ENCODE results near the gene NAV2. TPM values are rescaled to one million over a fixed set of nuclear protein-coding genes. Genes with fewer than 3 reads are reported as not detected.

NAV2 gene
- total and polyA plus RNA-seq, 11 donors, result 7.6 to 46.5 (median 20.2) TPM

DNA sequence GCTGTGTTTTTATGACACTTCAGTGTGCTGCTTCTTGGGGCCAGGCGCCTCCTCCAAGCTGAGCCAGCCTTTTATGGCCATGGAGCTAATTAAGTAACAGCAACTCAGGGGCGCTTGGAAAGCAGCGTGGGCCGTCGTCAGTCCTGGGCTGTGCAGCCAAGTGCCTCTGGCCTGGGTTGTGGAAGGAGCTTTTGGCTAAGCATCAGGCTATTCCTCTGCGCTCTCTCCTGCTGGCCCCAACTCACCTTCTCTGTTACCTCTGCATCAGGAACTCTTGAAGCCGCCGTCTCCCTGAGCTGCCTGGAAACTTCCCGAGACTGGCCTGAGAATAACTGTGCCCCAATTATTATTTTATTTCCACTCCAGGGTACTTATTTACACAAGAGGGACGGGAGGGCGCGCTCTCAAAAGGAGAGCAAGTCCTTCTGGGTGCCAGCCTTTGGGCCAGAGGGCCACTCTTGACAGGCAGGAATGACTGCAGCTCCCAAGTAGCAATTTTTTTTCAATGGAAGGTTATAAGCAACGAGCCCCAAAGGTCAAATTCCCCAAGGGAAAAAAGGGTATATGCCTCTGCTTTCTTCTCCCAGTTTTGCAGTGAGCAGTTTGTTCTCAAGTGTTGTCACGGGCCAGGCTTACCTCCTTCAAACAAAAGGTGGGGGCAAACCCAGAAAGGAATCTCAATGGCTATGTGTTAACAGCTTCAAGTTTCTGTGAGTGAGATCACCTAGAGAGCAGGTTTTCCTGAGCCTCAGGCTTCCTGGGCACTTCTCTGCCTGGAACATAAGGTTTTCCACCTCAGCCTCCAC is 38.5 kb upstream of the NAV2 start:
- TF ChIP-seq POLR2A (IDR thresholded peaks at IDR 0.05), result no peak
- intact Hi-C loops (cut with DNase I), result loop anchor here in 2 of 10 donors (2.0 to 5.0 kb wide), 3 partner anchors 39 to 102 kb away; partner anchors contain the start of gene NAV2 (in 1 of the 2)
- H3K4me1 ChIP-seq, result peaks cover 0 to 69% (median 33%) of the 10 kb centered on the region in 12 donors
- H3K9me3 ChIP-seq, result no peaks in the 10 kb centered on the region
- WGBS, 4 donors, result 40 to 46% (median 44%) methylated on average over 14 of the region's 14 CpGs
- H3K27ac ChIP-seq, result peak overlapping the region; percentile 73 to 93 (median 84)
- no peak overlapping the region for H3K4me3 ChIP-seq
- DNase-seq (peak; percentile 73 to 90 (median 85)), ATAC-seq (peak; percentile 85 to 91 (median 90))
- no peaks in the 10 kb centered on the region for H3K27me3 ChIP-seq
- no peaks in the 10 kb centered on the region for H3K36me3 ChIP-seq

DNA sequence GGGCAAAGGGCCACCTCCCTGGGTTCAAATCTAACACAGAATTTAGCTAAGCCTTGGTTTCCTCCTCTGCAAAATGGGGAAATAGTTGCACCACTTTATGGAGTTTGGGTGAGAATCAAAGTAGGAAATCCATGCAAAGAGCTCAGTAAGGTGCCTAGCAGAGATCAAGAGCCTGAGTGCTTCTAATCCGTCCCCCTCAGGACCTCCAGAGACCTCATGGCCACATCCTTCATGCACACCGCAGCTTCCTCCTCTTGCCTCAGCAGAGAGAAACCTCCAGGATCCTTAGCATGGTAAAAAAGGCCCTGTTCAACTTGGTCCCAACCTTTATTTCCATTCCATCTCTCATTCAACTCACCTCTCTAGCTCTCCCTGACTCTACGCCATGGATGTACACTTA is 37.8 kb upstream of the NAV2 start:
- H3K27me3 ChIP-seq, result no peaks in the 10 kb centered on the region
- no peaks in the 10 kb centered on the region for H3K9me3 ChIP-seq
- DNase-seq, result no peak
- H3K36me3 ChIP-seq, result no peaks in the 10 kb centered on the region
- peaks cover under 1 to 74% (median 38%) of the 10 kb centered on the region in 12 donors for H3K4me1 ChIP-seq
- intact Hi-C loops (cut with DNase I), result loop anchor here in 3 of 10 donors (2.0 to 5.0 kb wide), 4 partner anchors 37 to 103 kb away; partner anchors contain the start of gene NAV2 (in 2 of the 3)
- H3K4me3 ChIP-seq, result no peak overlapping the region
- ATAC-seq, result no peak
- no peak for TF ChIP-seq CTCF (IDR thresholded peaks at IDR 0.05)
- no peak for TF ChIP-seq POLR2A (IDR thresholded peaks at IDR 0.05)
- H3K27ac ChIP-seq, result peak overlapping the region; percentile 73 to 93 (median 84)
- 74 to 89% (median 83%) methylated on average over 3 of the region's 3 CpGs for WGBS, 4 donors

DNA sequence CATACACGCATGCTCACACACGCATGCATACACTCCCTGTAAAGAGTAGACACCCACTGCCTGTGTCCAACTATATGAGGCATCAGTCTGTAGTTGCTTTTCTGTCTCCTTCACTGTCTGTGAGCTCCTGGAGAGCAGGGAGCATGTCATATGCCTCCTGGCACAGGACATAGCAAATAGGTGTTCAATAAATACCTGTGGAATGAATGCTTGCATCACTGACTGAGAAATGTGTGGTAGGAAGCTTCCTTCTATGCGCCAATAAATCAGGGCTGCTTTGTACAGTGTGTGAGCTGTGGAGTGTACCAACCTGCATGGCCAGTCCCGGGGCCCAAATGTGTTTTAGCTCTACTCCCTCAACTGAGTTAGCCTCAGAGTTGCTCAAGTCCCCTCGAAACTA is 37.2 kb upstream of the NAV2 start:
- DNase-seq, result no peak
- TF ChIP-seq POLR2A (IDR thresholded peaks at IDR 0.05) (no peak), CTCF (IDR thresholded peaks at IDR 0.05) (no peak)
- WGBS, 4 donors, result 94 to 98% (median 95%) methylated on average over 5 of the region's 5 CpGs
- Histone ChIP-seq H3K27me3 (no peaks in the 10 kb centered on the region), H3K4me1 (peaks cover 2 to 76% (median 43%) of the 10 kb centered on the region in 12 donors), H3K4me3 (no peak overlapping the region), H3K27ac (peak overlapping the region in 10 of 12 donors; percentile 63 to 93 (median 86)), H3K36me3 (no peaks in the 10 kb centered on the region), H3K9me3 (no peaks in the 10 kb centered on the region)
- intact Hi-C loops (cut with DNase I), result loop anchor here in 3 of 10 donors (2.0 to 5.0 kb wide), 3 partner anchors 37 to 103 kb away; partner anchors contain the start of gene NAV2 (in 2 of the 3)
- ATAC-seq, result no peak

DNA sequence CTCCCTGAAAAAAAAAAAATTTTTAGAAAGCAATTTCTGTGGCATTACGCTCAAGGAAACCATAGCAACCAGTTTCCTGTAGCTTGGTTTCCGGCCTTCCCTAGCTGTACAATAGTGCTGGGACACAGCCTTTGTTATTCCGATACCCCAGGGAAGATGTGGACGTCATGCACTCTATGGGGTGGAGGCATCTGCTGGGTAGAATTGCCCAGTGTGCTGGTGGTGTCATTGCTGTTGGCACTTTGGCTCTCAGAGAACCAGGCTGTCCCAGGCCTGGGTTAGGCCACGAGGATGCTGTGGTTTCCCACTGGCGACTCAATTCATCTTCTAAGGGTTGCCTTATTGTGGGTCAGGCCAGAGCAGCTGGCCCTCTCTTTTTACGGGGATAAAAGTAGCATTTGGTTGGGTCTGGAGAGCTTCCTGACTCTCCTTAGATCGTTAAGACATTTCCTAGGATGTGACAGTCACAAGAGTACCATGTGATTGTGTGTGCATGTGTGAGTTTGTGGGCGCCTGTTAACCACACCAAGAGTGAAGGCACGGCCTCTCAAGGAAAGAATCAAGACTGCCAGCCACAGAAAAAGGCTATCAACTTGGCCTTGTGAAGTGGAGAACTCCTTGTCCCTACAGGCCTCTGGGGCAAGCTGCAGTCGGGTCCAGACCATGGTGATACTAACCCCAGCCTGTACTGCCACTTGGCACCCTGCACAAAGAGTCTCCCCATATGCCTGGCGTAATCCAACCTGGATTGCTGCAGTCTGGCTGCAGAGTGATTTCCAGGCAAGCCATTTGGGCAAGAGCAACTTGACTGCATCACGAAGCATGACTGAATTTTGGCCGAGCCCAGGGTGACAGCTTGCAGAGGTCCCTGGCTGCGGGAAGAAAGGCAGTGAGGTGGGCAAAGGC is 35.9 kb upstream of the NAV2 start:
- H3K36me3 ChIP-seq, result no peaks in the 10 kb centered on the region
- TF ChIP-seq CTCF (IDR thresholded peaks at IDR 0.05), result no peak
- TF ChIP-seq POLR2A (IDR thresholded peaks at IDR 0.05), result no peak
- no peaks in the 10 kb centered on the region for H3K9me3 ChIP-seq
- peaks cover 2 to 86% (median 49%) of the 10 kb centered on the region in 12 donors for H3K4me1 ChIP-seq
- no peak overlapping the region for H3K4me3 ChIP-seq
- intact Hi-C loops (cut with DNase I), result loop anchor here in 2 of 10 donors (2.0 to 5.0 kb wide), 3 partner anchors 36 to 104 kb away; partner anchors contain the start of gene NAV2 (in 1 of the 2)
- no peaks in the 10 kb centered on the region for H3K27me3 ChIP-seq
- DNase-seq, result peak in 4 of 5 donors; percentile 41 to 75 (median 60)
- peak overlapping the region; percentile 30 to 93 (median 84) for H3K27ac ChIP-seq
- peak; percentile 25 to 78 (median 40) for ATAC-seq
- WGBS, 4 donors, result 65 to 80% (median 69%) methylated on average over 10 to 15 of the region's 15 CpGs
